A549 (cell line): ENCODE results near the gene NMNAT2. TPM values are rescaled to one million over a fixed set of nuclear protein-coding genes. Genes with fewer than 3 reads are reported as not detected.

Experiments used
- ATAC-seq, 2 experiments: fragments of 200-7000 bp in 1 of 2; fragments of >200 bp in 1 of 2; cut with Nextera tagmentation in 1 of 2; cut with Tn5 transposase in 1 of 2; 3 replicates each; pipeline versions ENCODE4 v1.8.0 to v1.9.1; 2018 to 2020; ENCODE audit warnings: mild to moderate bottlenecking in 1 of 2, moderate library complexity in 1 of 2
- CTCF ChIA-PET: fragments of 300-600 bp; sonication (Branson Sonifier 250); formaldehyde crosslinking; extraction: SDS; loops from one replicate; lab custom pipeline; 2021; ENCODE audit warnings: antibody characterized with exemption, inconsistent platforms; lab: Yijun Ruan, JAX
- POLR2A ChIA-PET: fragments of 350-600 bp; formaldehyde crosslinking; extraction: SDS; loops from one replicate; lab custom pipeline; 2021; ENCODE audit warnings: antibody characterized with exemption, inconsistent platforms; lab: Yijun Ruan, JAX
- DNase-seq, 2 experiments: peaks; one replicate each; pipeline versions ENCODE4 v3.0.0 to v3.0.0-alpha.2; 2011 to 2016; ENCODE audit warnings: low read depth in 1 of 2, low spot score in 1 of 2
- FAIRE-seq: peaks from 2 replicates; lab custom pipeline; 2011; peaks lifted over from hg19 to GRCh38; lab: Jason Lieb, UNC
- H3K27ac ChIP-seq, 2 experiments: fragments of >200 bp; sonication (Bioruptor Twin); formaldehyde crosslinking; 3 replicates each; pipeline ENCODE4 v1.5.1; 2016 to 2017
- H3K4me1 ChIP-seq: fragments of >200 bp; sonication (Bioruptor Twin); formaldehyde crosslinking; 3 replicates; pipeline ENCODE4 v1.6.1; 2016
- H3K4me2 ChIP-seq: fragments of >200 bp; sonication (Bioruptor Twin); formaldehyde crosslinking; 3 replicates; pipeline ENCODE4 v1.6.1; 2016
- H3K4me3 ChIP-seq: fragments of >200 bp; sonication (Bioruptor Twin); formaldehyde crosslinking; 3 replicates; pipeline ENCODE4 v1.5.1; 2016
- H3K9me3 ChIP-seq: fragments of >200 bp; sonication (Bioruptor Twin); formaldehyde crosslinking; 3 replicates; pipeline ENCODE4 v1.6.1; 2016
- BHLHE40 ChIP-seq: IDR thresholded peaks from 2 replicates; pipeline ENCODE4 v1.6.1; 2012; ENCODE audit warnings: low read depth, low read length, inconsistent platforms
- CBX2 ChIP-seq: fragments of 200-600 bp; sonication (generic); IDR thresholded peaks from 2 replicates; pipeline ENCODE4 v1.6.1; 2016; ENCODE audit warnings: low read depth, mild to moderate bottlenecking, borderline replicate concordance
- CBX8 ChIP-seq: fragments of 200-600 bp; sonication (generic); IDR thresholded peaks from 2 replicates; pipeline ENCODE4 v1.6.1; 2016
- CEBPB ChIP-seq, 2 experiments: fragments of >200 bp in 1 of 2; sonication (Bioruptor Twin) in 1 of 2; formaldehyde crosslinking in 1 of 2; IDR thresholded peaks; 2 replicates each; pipeline ENCODE4 v1.6.1; 2012 to 2016
- CHD4 ChIP-seq: fragments of 200-600 bp; sonication (generic); IDR thresholded peaks from 2 replicates; pipeline ENCODE4 v1.6.1; 2016; ENCODE audit warnings: antibody characterized with exemption, mild to moderate bottlenecking, borderline replicate concordance
- EHF ChIP-seq: fragments of 250-450 bp; sonication (Bioruptor Pico); IDR thresholded peaks from 2 replicates; pipeline ENCODE4 v1.5.0; 2020; ENCODE audit warnings: mild to moderate bottlenecking
- ESRRA ChIP-seq: fragments of 150-350 bp; IDR thresholded peaks from 2 replicates; pipeline ENCODE4 v1.6.1; 2014; ENCODE audit warnings: mild to moderate bottlenecking, low read length, borderline replicate concordance
- FOSB ChIP-seq: fragments of 250-450 bp; sonication (Bioruptor Pico); IDR thresholded peaks from 2 replicates; pipeline ENCODE4 v1.5.0; 2020; ENCODE audit warnings: mild to moderate bottlenecking, moderate library complexity
- GATA3 ChIP-seq: IDR thresholded peaks from 2 replicates; pipeline ENCODE4 v1.6.1; 2012; ENCODE audit warnings: borderline replicate concordance
- HDAC2 ChIP-seq: fragments of 200-600 bp; sonication (generic); IDR thresholded peaks from 2 replicates; pipeline ENCODE4 v1.6.1; 2016
- HEYL ChIP-seq: fragments of 250-450 bp; sonication (Bioruptor Pico); IDR thresholded peaks from 2 replicates; pipeline ENCODE4 v1.8.0; 2021; ENCODE audit warnings: mild to moderate bottlenecking, moderate library complexity
- HOXA7 ChIP-seq: fragments of 250-450 bp; sonication (Bioruptor Pico); IDR thresholded peaks from 2 replicates; pipeline ENCODE4 v1.5.0; 2020; ENCODE audit warnings: mild to moderate bottlenecking, moderate library complexity
- HOXB13 ChIP-seq: fragments of 250-450 bp; sonication (Bioruptor Pico); IDR thresholded peaks from 2 replicates; pipeline ENCODE4 v1.5.0; 2020; ENCODE audit warnings: low read depth, mild to moderate bottlenecking, moderate library complexity
- HOXB5 ChIP-seq: fragments of 250-450 bp; sonication (Bioruptor Pico); IDR thresholded peaks from 2 replicates; pipeline ENCODE4 v1.5.0; 2020; ENCODE audit warnings: mild to moderate bottlenecking, moderate library complexity
- JUN ChIP-seq, 2 experiments: fragments of >200 bp; sonication (Bioruptor Twin); formaldehyde crosslinking; IDR thresholded peaks; 2 replicates in 1 of 2; 3 replicates in 1 of 2; pipeline ENCODE4 v1.6.1; 2016 to 2017
- JUNB ChIP-seq: fragments of >200 bp; sonication (Bioruptor Twin); formaldehyde crosslinking; IDR thresholded peaks from 2 replicates; pipeline ENCODE4 v1.6.1; 2016
- KDM1A ChIP-seq: fragments of 200-600 bp; sonication (generic); IDR thresholded peaks from 2 replicates; pipeline ENCODE4 v1.6.1; 2016; ENCODE audit warnings: low read depth, mild to moderate bottlenecking
- MAFK ChIP-seq: fragments of 450-650 bp; IDR thresholded peaks from 2 replicates; pipeline ENCODE4 v1.6.1; 2014; ENCODE audit not compliant: partially characterized antibody
- MYC ChIP-seq: IDR thresholded peaks from 2 replicates; pipeline ENCODE4 v1.6.1; 2012; ENCODE audit warnings: mild to moderate bottlenecking, inconsistent platforms, low read length, improper control_type of control experiment, borderline replicate concordance
- NFE2L2 ChIP-seq: fragments of 150-350 bp; conservative IDR thresholded peaks from 2 replicates; pipeline ENCODE4 v1.6.1; 2014; ENCODE audit warnings: low read length
- NPAS2 ChIP-seq: fragments of 250-450 bp; sonication (Bioruptor Pico); IDR thresholded peaks from 2 replicates; pipeline ENCODE4 v1.8.0; 2022; ENCODE audit warnings: mild to moderate bottlenecking, moderate library complexity, borderline replicate concordance
- POLR2A ChIP-seq: IDR thresholded peaks from 2 replicates; pipeline ENCODE4 v1.6.1; 2012; ENCODE audit warnings: mild to moderate bottlenecking, low read length
- POLR2AphosphoS2 ChIP-seq: conservative IDR thresholded peaks from 2 replicates; pipeline ENCODE4 v1.6.1; 2012; ENCODE audit warnings: low read length, improper control_type of control experiment, inconsistent platforms
- RCOR1 ChIP-seq: fragments of 150-350 bp; IDR thresholded peaks from 2 replicates; pipeline ENCODE4 v1.6.1; 2014; ENCODE audit warnings: antibody characterized with exemption, low read length, low read depth
- SREBF2 ChIP-seq: fragments of 450-650 bp; IDR thresholded peaks from 2 replicates; pipeline ENCODE4 v1.6.1; 2014; ENCODE audit warnings: mild to moderate bottlenecking, moderate library complexity
- TP53 ChIP-seq: fragments of 250-450 bp; sonication (Bioruptor Pico); IDR thresholded peaks from 2 replicates; pipeline ENCODE4 v1.5.0; 2021; ENCODE audit warnings: mild to moderate bottlenecking, moderate library complexity
- ZC3H11A ChIP-seq: fragments of 450-650 bp; IDR thresholded peaks from 2 replicates; pipeline ENCODE4 v1.6.1; 2014; ENCODE audit warnings: antibody characterized with exemption, mild to moderate bottlenecking
- ZFP36 ChIP-seq: fragments of 450-650 bp; IDR thresholded peaks from 2 replicates; pipeline ENCODE4 v1.6.1; 2014; ENCODE audit warnings: borderline replicate concordance; ENCODE audit not compliant: partially characterized antibody
- ZNF302 ChIP-seq: fragments of 250-450 bp; sonication (Bioruptor Pico); IDR thresholded peaks from 2 replicates; pipeline ENCODE4 v1.9.0; 2021; ENCODE audit warnings: inconsistent platforms, mild to moderate bottlenecking, moderate library complexity
- WGBS: methylation state at CpG from one replicate; pipeline ENCODE4 v1.1.6; 2017; ENCODE audit errors: missing lambda C conversion rate; 5-methylcytosine and 5-hydroxymethylcytosine counted together
- polyA minus RNA-seq: library from RNA; depleted of rRNA, polyadenylated mRNA; stranded (reverse); fragments of >200 nt; gene quantifications from 2 replicates; pipeline ENCODE4 v1.2.3, GENCODE V29; 2011; rRNA and poly(A)+ RNA removed
- polyA plus RNA-seq, 4 experiments: library from polyadenylated mRNA; depleted of rRNA in 3 of 4; stranded (reverse); fragments of >200 nt; fragmentation: RNase III in 1 of 4; extraction: RNeasy Plus Mini Kit Qiagen cat#74134 plus additional on column Dnase treatment in 1 of 4; gene quantifications; 2 replicates in 3 of 4; 3 replicates in 1 of 4; pipeline ENCODE4 v1.2.3, GENCODE V29; 2011 to 2017
- TF ChIP-seq, protein P1 (sequence below): fragments of 150-350 bp; IDR thresholded peaks from 2 replicates; pipeline ENCODE4 v1.6.1; 2014; ENCODE audit warnings: low read depth, mild to moderate bottlenecking, low read length
- TF ChIP-seq, protein P2 (sequence below): IDR thresholded peaks from 2 replicates; pipeline ENCODE4 v1.6.1; 2012
- TF ChIP-seq, protein P3 (sequence below): fragments of 250-450 bp; sonication (Bioruptor Pico); IDR thresholded peaks from 2 replicates; pipeline ENCODE4 v1.5.0; 2020; ENCODE audit warnings: low read depth, mild to moderate bottlenecking, moderate library complexity
- TF ChIP-seq, protein P4 (sequence below): IDR thresholded peaks from 2 replicates; pipeline ENCODE4 v1.6.1; 2012
- TF ChIP-seq, protein P5 (sequence below): fragments of >200 bp; sonication (Bioruptor Twin); formaldehyde crosslinking; IDR thresholded peaks from 3 replicates; pipeline ENCODE4 v1.6.1; 2016

Gene NMNAT2
- 0.16 and 0.48 TPM in 2 replicates for polyA plus RNA-seq (2011; rRNA removed)
- 0.09 and 0.25 TPM in 2 replicates for polyA plus RNA-seq (2012; cell fraction: cytosol; rRNA removed)
- polyA plus RNA-seq (2012; cell fraction: nucleus; rRNA removed) = 0.13 and 0.15 TPM in 2 replicates
- polyA plus RNA-seq (2017; fragmentation: RNase III; extraction: RNeasy Plus Mini Kit Qiagen cat#74134 plus additional on column Dnase treatment) = 0.63 to 0.88 TPM (median 0.72 TPM) in 3 replicates
- 0.08 and 1.5 TPM in 2 replicates for polyA minus RNA-seq

DNA sequence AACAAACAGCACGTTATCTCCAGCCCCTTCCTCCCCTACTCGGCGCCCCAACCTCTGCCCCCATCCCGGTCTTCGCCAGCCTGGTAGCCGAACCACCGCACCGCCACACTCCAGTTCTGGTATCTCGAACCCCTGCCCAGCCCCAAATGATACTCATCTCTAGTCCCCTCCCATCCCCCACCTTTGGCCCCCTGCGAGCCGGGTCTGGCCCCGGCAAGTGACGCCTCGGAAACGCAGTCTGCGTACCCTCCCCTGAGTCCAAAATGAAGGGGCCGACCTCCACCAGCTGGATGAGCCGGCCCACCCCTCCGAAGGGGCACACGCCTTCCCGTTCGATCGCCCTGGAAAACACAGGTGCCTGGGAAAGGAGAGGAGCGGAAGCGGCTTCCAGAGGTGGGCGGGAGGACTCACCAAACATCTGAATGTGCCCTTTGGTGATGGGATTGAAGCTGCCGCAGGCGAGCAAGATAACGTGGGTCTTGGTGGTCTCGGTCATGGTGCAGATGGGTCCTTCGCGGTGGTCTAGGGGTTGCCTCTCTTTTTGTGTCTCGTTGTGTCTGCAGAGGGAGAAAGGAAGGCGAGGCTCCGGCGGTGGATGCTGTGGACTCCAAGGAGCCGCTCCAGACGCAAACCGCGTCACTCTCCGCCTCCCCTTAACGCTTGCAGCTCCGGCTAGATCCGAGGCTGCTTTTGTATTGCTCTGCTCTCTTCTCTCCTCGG lies at the start of gene NMNAT2:
NMNAT2 (minus strand) TSS at position 609 of the 720 bp plus-strand sequence; CDS start at position 496, 113 bp downstream.
- WGBS = 4% methylated on average over 34 of the region's 45 CpGs
- peak; percentile 29 to 36 for DNase-seq
- CTCF ChIA-PET = interaction anchor here (1.2 kb wide), 1 partner anchor 45 kb away, joined by 3 read pairs; no protein-coding TSS in a partner anchor
- peak within 1 kb of the TSS; percentile 54 for H3K4me3 ChIP-seq
- POLR2A ChIA-PET = no interaction called here
- H3K27ac ChIP-seq = peak within 1 kb of the TSS in 1 of 2 experiments; percentile 65; a peak in 3 of 6 replicates
- FAIRE-seq = no peak
- H3K4me2 ChIP-seq = peak within 1 kb of the TSS; percentile 98
- peak; percentile 89 to 90 for ATAC-seq
- no peaks in the 10 kb centered on the region for H3K9me3 ChIP-seq
- TF ChIP-seq MYC (no peak), HDAC2 (no peak), MAFK (no peak), POLR2A (no peak), ZC3H11A (no peak), NPAS2 (CRISPR knock-in tag) (no peak), NFE2L2 (no peak), FOSB (CRISPR knock-in tag) (no peak), CBX2 (no peak), GATA3 (no peak), HOXB13 (CRISPR knock-in tag) (no peak), KDM1A (no peak), HOXA7 (CRISPR knock-in tag) (no peak)
- TF ChIP-seq, protein P1, sequence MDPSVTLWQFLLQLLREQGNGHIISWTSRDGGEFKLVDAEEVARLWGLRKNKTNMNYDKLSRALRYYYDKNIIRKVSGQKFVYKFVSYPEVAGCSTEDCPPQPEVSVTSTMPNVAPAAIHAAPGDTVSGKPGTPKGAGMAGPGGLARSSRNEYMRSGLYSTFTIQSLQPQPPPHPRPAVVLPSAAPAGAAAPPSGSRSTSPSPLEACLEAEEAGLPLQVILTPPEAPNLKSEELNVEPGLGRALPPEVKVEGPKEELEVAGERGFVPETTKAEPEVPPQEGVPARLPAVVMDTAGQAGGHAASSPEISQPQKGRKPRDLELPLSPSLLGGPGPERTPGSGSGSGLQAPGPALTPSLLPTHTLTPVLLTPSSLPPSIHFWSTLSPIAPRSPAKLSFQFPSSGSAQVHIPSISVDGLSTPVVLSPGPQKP = no peak
- peaks cover 13% of the 10 kb centered on the region for H3K4me1 ChIP-seq

DNA sequence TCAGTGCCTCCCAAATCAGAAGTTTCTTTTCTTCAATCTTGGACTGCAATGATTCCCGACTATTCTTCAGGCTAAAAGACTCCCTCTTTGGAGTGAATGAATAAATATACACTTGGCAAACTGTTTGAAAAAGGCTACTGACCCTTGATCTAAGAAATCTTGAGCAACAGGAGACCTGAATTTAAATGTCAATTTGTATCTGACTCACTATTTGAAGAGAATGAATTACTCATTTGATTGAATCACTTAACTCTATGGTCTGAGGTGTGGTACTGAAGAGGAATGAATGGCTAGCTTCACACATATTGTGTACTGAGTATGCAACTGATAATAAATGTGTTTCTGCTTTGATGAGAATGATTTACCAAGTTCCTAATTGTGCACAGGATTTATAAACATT lies 49.5 kb upstream of the NMNAT2 start:
- FAIRE-seq = no peak
- CTCF ChIA-PET = interaction anchor here (0.6 to 2.5 kb wide), 3 partner anchors 11 to 186 kb away, joined by 3 to 7 read pairs (median 4); no protein-coding TSS in a partner anchor
- WGBS = 3% methylated on average over 1 of the region's 1 CpG
- Histone ChIP-seq H3K4me2 (peak overlapping the region; percentile 61), H3K27ac (peak overlapping the region in 1 of 2 experiments; percentile 62; a peak in 4 of 6 replicates), H3K4me3 (no peak overlapping the region), H3K9me3 (no peaks in the 10 kb centered on the region), H3K4me1 (peaks cover 29% of the 10 kb centered on the region)
- DNase-seq = peak; percentile 21 to 65
- POLR2A ChIA-PET = no interaction called here
- no peak for ATAC-seq
- TF ChIP-seq BHLHE40 (no peak), NPAS2 (CRISPR knock-in tag) (no peak), CEBPB (IDR thresholded peaks at IDR 0.05) (peak; percentile 63 to 86; a peak in 3 of 4 replicates), CBX2 (no peak), ZFP36 (no peak), ZNF302 (CRISPR knock-in tag) (no peak), KDM1A (no peak), CHD4 (no peak), HEYL (CRISPR knock-in tag) (no peak), SREBF2 (no peak), TP53 (CRISPR knock-in tag) (no peak), JUN (IDR thresholded peaks at IDR 0.05) (peak in 1 of 2 experiments; percentile 45; a peak in 1 of 5 replicates), POLR2AphosphoS2 (no peak), MAFK (no peak), ZC3H11A (no peak), RCOR1 (no peak), FOSB (CRISPR knock-in tag) (no peak), EHF (CRISPR knock-in tag) (no peak), HOXB5 (CRISPR knock-in tag) (no peak), ESRRA (no peak), POLR2A (no peak), CBX8 (no peak), HDAC2 (no peak), JUNB (peak; percentile 81)
- TF ChIP-seq, protein P2, sequence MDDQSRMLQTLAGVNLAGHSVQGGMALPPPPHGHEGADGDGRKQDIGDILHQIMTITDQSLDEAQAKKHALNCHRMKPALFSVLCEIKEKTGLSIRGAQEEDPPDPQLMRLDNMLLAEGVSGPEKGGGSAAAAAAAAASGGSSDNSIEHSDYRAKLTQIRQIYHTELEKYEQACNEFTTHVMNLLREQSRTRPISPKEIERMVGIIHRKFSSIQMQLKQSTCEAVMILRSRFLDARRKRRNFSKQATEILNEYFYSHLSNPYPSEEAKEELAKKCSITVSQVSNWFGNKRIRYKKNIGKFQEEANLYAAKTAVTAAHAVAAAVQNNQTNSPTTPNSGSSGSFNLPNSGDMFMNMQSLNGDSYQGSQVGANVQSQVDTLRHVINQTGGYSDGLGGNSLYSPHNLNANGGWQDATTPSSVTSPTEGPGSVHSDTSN = no peak
- TF ChIP-seq, protein P3, sequence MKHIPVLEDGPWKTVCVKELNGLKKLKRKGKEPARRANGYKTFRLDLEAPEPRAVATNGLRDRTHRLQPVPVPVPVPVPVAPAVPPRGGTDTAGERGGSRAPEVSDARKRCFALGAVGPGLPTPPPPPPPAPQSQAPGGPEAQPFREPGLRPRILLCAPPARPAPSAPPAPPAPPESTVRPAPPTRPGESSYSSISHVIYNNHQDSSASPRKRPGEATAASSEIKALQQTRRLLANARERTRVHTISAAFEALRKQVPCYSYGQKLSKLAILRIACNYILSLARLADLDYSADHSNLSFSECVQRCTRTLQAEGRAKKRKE = no peak
- TF ChIP-seq, protein P4, sequence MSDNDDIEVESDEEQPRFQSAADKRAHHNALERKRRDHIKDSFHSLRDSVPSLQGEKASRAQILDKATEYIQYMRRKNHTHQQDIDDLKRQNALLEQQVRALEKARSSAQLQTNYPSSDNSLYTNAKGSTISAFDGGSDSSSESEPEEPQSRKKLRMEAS = no peak
- TF ChIP-seq, protein P5, sequence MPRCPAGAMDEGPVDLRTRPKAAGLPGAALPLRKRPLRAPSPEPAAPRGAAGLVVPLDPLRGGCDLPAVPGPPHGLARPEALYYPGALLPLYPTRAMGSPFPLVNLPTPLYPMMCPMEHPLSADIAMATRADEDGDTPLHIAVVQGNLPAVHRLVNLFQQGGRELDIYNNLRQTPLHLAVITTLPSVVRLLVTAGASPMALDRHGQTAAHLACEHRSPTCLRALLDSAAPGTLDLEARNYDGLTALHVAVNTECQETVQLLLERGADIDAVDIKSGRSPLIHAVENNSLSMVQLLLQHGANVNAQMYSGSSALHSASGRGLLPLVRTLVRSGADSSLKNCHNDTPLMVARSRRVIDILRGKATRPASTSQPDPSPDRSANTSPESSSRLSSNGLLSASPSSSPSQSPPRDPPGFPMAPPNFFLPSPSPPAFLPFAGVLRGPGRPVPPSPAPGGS = no peak
